ENCODE results near the gene NPAS4.
"Not testable (repeated sequence)": the region's sequence is repeated elsewhere in the genome, so short reads cannot be mapped to it uniquely, and the experiment has no call there.

Gene NPAS4

GRCh38 chr11:66418168-66418985, 2.5 kb upstream of the NPAS4 start:
- DNase-seq, result peak; percentile 68

- no peak for DNase-seq
Observed at GRCh38 chr11:66418986-66419308, 1.9 kb upstream of the NPAS4 start.

GRCh38 chr11:66419825-66420224, 1.0 kb upstream of the NPAS4 start:
- no peak for DNase-seq

- peak; percentile 82 for DNase-seq
Observed at GRCh38 chr11:66421492-66422205, 814 bp downstream of the NPAS4 start.

- DNase-seq, result no peak
Observed at GRCh38 chr11:66426314-66426713, 5.5 kb downstream of the NPAS4 start.

- no peak for DNase-seq
Observed at GRCh38 chr11:66428933-66429332, 8.1 kb downstream of the NPAS4 start.

GRCh38 chr11:66429983-66430602, 9.3 kb downstream of the NPAS4 start:
- DNase-seq, result peak; percentile 76

GRCh38 chr11:66431287-66431686, 10.5 kb downstream of the NPAS4 start:
- not testable (repeated sequence) for DNase-seq

GRCh38 chr11:66431871-66432329, 11.1 kb downstream of the NPAS4 start:
- not testable (repeated sequence) for DNase-seq

- no peak for DNase-seq
Observed at GRCh38 chr11:66432597-66432996, 11.8 kb downstream of the NPAS4 start.

- DNase-seq, result no peak
Observed at GRCh38 chr11:66437979-66438503, 17.2 kb downstream of the NPAS4 start.

- peak; percentile 95 for DNase-seq
Observed at GRCh38 chr11:66438504-66439466, 17.9 kb downstream of the NPAS4 start, which contains the start of gene MRPL11. MRPL11 (minus strand) TSS chr11:66438848; CDS start chr11:66438754, 94 bp downstream.

GRCh38 chr11:66440101-66440939, 19.5 kb downstream of the NPAS4 start:
- not testable (repeated sequence) for DNase-seq

- not testable (repeated sequence) for DNase-seq
Observed at GRCh38 chr11:66440940-66441282, 20.1 kb downstream of the NPAS4 start.

GRCh38 chr11:66443602-66444001, 22.8 kb downstream of the NPAS4 start:
- DNase-seq, result no peak

- DNase-seq, result no peak
Observed at GRCh38 chr11:66447012-66447411, 26.2 kb downstream of the NPAS4 start.

- DNase-seq, result no peak
Observed at GRCh38 chr11:66448523-66448922, 27.7 kb downstream of the NPAS4 start.

- DNase-seq, result no peak
Observed at GRCh38 chr11:66450560-66450959, 29.7 kb downstream of the NPAS4 start.

GRCh38 chr11:66451663-66452062, 30.8 kb downstream of the NPAS4 start:
- no peak for DNase-seq

GRCh38 chr11:66454247-66454646, 33.4 kb downstream of the NPAS4 start:
- DNase-seq, result no peak

GRCh38 chr11:66454828-66455227, 34.0 kb downstream of the NPAS4 start:
- no peak for DNase-seq
